Endothelial cell of umbilical vein (primary cell): ENCODE measurements around the gene DAP. TPM values are rescaled to one million over a fixed set of nuclear protein-coding genes. Genes with fewer than 3 reads are reported as not detected.
A peak's percentile ranks its signal among the peaks of the same experiment; 100 is the strongest.

Source experiments
- BruUV-seq: library from RNA; stranded (reverse); fragments of 400-500 nt; replicated peaks from 2 replicates; lab custom pipeline; 2021; lab: Mats Ljungman, UMichigan
- CTCF ChIA-PET: fragments of 300-600, 350-600 bp; sonication (Branson Sonifier 250); formaldehyde crosslinking; loops from one replicate; lab custom pipeline; 2021; ENCODE audit warnings: antibody characterized with exemption, inconsistent platforms; lab: Charles Lee
- POLR2A ChIA-PET: fragments of 300-600, 350-600 bp; sonication (Branson Sonifier 250); formaldehyde crosslinking; loops from one replicate; lab custom pipeline; 2021; ENCODE audit warnings: antibody characterized with exemption, inconsistent platforms; lab: Charles Lee
- DNase-seq: peaks from one replicate; pipeline ENCODE4 v3.0.0-alpha.2; 2011; ENCODE audit warnings: low read depth, low spot score
- FAIRE-seq: peaks from 2 replicates; lab custom pipeline; 2011; peaks lifted over from hg19 to GRCh38; lab: Jason Lieb, UNC
- H2AFZ ChIP-seq: 2 replicates; pipeline ENCODE4 v1.6.0; 2012; ENCODE audit warnings: low read depth, low read length, control low read depth, inconsistent platforms
- H3K27ac ChIP-seq: 2 replicates; pipeline ENCODE4 v1.5.1; 2011; ENCODE audit warnings: low read depth, mild to moderate bottlenecking, control low read depth, low read length, moderate library complexity; ENCODE audit not compliant: insufficient read depth
- H3K27me3 ChIP-seq, 2 experiments: 2 replicates each; pipeline versions ENCODE4 v1.6.0 to v1.6.1; 2011; ENCODE audit warnings: low read length in 2 of 2, mixed read lengths in 1 of 2; ENCODE audit not compliant: control insufficient read depth in 2 of 2, insufficient read depth in 2 of 2
- H3K36me3 ChIP-seq, 2 experiments: 2 replicates in 1 of 2; 3 replicates in 1 of 2; pipeline ENCODE4 v1.5.1; 2011; ENCODE audit warnings: low read length in 2 of 2, mild to moderate bottlenecking in 1 of 2, moderate library complexity in 1 of 2; ENCODE audit not compliant: control insufficient read depth in 2 of 2, insufficient read depth in 2 of 2; ENCODE audit errors: extremely low read depth in 1 of 2
- H3K4me1 ChIP-seq: 3 replicates; pipeline ENCODE4 v1.5.1; 2011; ENCODE audit warnings: mild to moderate bottlenecking, low read length; ENCODE audit not compliant: control insufficient read depth, insufficient read depth; ENCODE audit errors: extremely low read depth
- H3K4me2 ChIP-seq: 2 replicates; pipeline ENCODE4 v1.6.1; 2011; ENCODE audit warnings: low read length, control low read depth, mixed read lengths; ENCODE audit not compliant: insufficient read depth
- H3K4me3 ChIP-seq, 3 experiments: fragments of 200-600 bp in 1 of 3; sonication (generic), shearing (Covaris generic) in 1 of 3; replicated peaks in 1 of 3; 2 replicates each; pipeline ENCODE4 v1.5.1; 2011 to 2016; ENCODE audit warnings: control low read depth in 3 of 3, low read length in 3 of 3, mild to moderate bottlenecking in 2 of 3, inconsistent platforms in 1 of 3, low read depth in 1 of 3, moderate library complexity in 1 of 3; ENCODE audit not compliant: insufficient read depth in 1 of 3
- H3K79me2 ChIP-seq: 2 replicates; pipeline ENCODE4 v1.6.0; 2012; ENCODE audit warnings: low read length, inconsistent platforms; ENCODE audit not compliant: control insufficient read depth, insufficient read depth
- H3K9ac ChIP-seq: replicated peaks from 2 replicates; pipeline ENCODE3; 2011; ENCODE audit warnings: low read length, control low read depth; ENCODE audit not compliant: insufficient read depth; ENCODE audit errors: extremely low read depth
- H3K9me1 ChIP-seq: replicated peaks from 3 replicates; pipeline ENCODE4 v1.6.0; 2011; ENCODE audit warnings: mild to moderate bottlenecking, low read length; ENCODE audit not compliant: control insufficient read depth, insufficient read depth; ENCODE audit errors: extremely low read depth
- H3K9me3 ChIP-seq: replicated peaks from 2 replicates; pipeline ENCODE4 v1.5.1; 2012; ENCODE audit warnings: low read length, inconsistent platforms; ENCODE audit not compliant: control insufficient read depth, insufficient read depth
- H4K20me1 ChIP-seq: replicated peaks from 2 replicates; pipeline ENCODE3; 2011; ENCODE audit warnings: mild to moderate bottlenecking, low read length; ENCODE audit not compliant: control insufficient read depth, insufficient read depth; ENCODE audit errors: extremely low read depth
- EZH2 ChIP-seq: IDR thresholded peaks from 2 replicates; pipeline ENCODE4 v1.6.1; 2012; ENCODE audit warnings: borderline replicate concordance, low read depth, mild to moderate bottlenecking, moderate library complexity, low read length, inconsistent platforms; ENCODE audit not compliant: severe bottlenecking
- FOS ChIP-seq: IDR thresholded peaks from 2 replicates; pipeline ENCODE4 v1.6.1; 2011; ENCODE audit warnings: mild to moderate bottlenecking, low read length, moderate library complexity, borderline replicate concordance; ENCODE audit not compliant: insufficient read depth
- GATA2 ChIP-seq: IDR thresholded peaks from 2 replicates; pipeline ENCODE4 v1.7.0; 2011; ENCODE audit warnings: low read depth, mild to moderate bottlenecking, moderate library complexity, mixed read lengths, low read length; ENCODE audit not compliant: insufficient read length, insufficient read depth
- JUN ChIP-seq: IDR thresholded peaks from 2 replicates; pipeline ENCODE4 v1.6.1; 2011; ENCODE audit warnings: borderline replicate concordance, low read depth; ENCODE audit not compliant: insufficient read length, insufficient read depth
- MYC ChIP-seq: IDR thresholded peaks from one replicate; pipeline ENCODE4 v1.6.1; 2011; ENCODE audit warnings: mild to moderate bottlenecking, low read depth, low read length
- POLR2A ChIP-seq: IDR thresholded peaks from 2 replicates; pipeline ENCODE4 v1.6.1; 2012; ENCODE audit warnings: low read depth, mild to moderate bottlenecking, control low read depth, low read length
- POLR2AphosphoS5 ChIP-seq: IDR thresholded peaks from 2 replicates; pipeline ENCODE4 v1.6.1; 2012; ENCODE audit warnings: low read depth, mild to moderate bottlenecking, control low read depth, low read length, moderate library complexity; ENCODE audit not compliant: insufficient read depth
- dilution Hi-C: fragments of 300-500 bp; cut with MboI; formaldehyde crosslinking; loops from one replicate; pipeline ENCODE4 v1.15.0; 2019; ENCODE audit warnings: low sequenced_read_pairs; ENCODE audit not compliant: extremely low pct_ligation_motif_present
- intact Hi-C: fragments of 100-400 bp; cut with micrococcal nuclease; formaldehyde crosslinking; loops from one replicate; pipeline ENCODE4 v1.10.0; 2022
- polyA plus RNA-seq, 4 experiments: library from polyadenylated mRNA; depleted of rRNA in 3 of 4; stranded (reverse) in 3 of 4; unstranded in 1 of 4; fragments of >200 nt; gene quantifications; 2 replicates each; pipeline versions ENCODE4 v1.2.1 to v1.2.3, GENCODE V29; 2011 to 2012; ENCODE audit warnings: missing spikeins in 1 of 4
- total RNA-seq: library from RNA; stranded (reverse); gene quantifications from 2 replicates; pipeline ENCODE4 v1.2.3, GENCODE V29; 2021
- TF ChIP-seq, protein P1 (sequence below), 2 donors: IDR thresholded peaks; 1 replicate in 1 of 2; 2 replicates in 1 of 2; pipeline ENCODE4 v1.5.1; 2011; ENCODE audit warnings: low read length in 2 of 2, mild to moderate bottlenecking in 2 of 2, moderate library complexity in 2 of 2, control low read depth in 1 of 2, inconsistent platforms in 1 of 2, low read depth in 1 of 2; ENCODE audit not compliant: insufficient read depth in 1 of 2; ENCODE audit errors: extremely low read depth in 1 of 2
- TF ChIP-seq, protein P2 (sequence below): IDR thresholded peaks from 2 replicates; pipeline ENCODE4 v1.6.1; 2011; ENCODE audit not compliant: insufficient read depth, insufficient read length

Gene DAP
- total and polyA plus RNA-seq, 2 donors (not counting 3 experiments of a cell fraction or from before 2014, with no cell fraction given) = 79.8 to 188 TPM

DNA sequence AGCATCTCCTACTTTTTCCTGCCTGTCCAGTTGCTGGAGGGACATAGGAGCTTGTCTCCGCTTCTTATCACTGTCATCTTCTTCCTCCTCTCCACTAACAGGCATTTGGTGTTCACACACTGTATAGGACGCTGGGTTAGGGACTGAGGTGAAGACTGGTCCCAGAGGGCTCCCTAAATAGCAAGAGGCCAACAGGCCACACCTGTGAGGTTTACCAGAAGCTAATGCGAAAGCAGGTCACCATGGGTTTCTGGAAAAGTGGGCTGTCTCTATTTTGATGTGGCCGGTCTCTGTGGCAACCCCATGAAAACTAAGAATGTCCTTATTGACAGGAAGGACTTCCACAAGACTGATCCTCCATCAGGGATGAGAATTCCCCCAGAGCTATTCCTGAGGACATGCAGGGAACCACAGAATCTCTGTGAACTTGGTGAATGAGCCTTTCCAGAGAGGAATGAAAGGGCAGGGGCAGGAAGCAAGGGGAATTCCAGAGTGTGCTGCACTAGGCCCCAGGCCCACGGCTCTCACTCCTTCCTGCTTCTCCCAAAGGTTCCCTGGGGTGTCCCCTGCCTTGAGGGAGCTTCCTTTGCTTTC lies 61.7 kb downstream of the DAP start:
- H3K4me3 ChIP-seq = no peak overlapping the region
- H3K79me2 ChIP-seq = peaks cover 34% of the 10 kb centered on the region
- FAIRE-seq (no peak), DNase-seq (peak; percentile 41)
- H3K9me1 ChIP-seq = no peaks in the 10 kb centered on the region
- TF ChIP-seq GATA2 (no peak), POLR2A (no peak)
- CTCF ChIA-PET = interaction anchor here (1.0 to 1.9 kb wide), 3 partner anchors 26 to 76 kb away, joined by 3 to 6 read pairs (median 3); partner anchors contain the start of gene DAP
- no peak overlapping the region for H3K9ac ChIP-seq
- BruUV-seq = no TSS peak
- dilution Hi-C loops (no loop called here), intact Hi-C loops (loop anchor here (5.0 to 10.0 kb wide), 4 partner anchors 288 to 795 kb away; no protein-coding TSS in a partner anchor)
- H3K4me1 ChIP-seq = peaks cover 44% of the 10 kb centered on the region
- no peak overlapping the region for H3K27ac ChIP-seq
- H3K4me2 ChIP-seq = no peak overlapping the region
- H3K36me3 ChIP-seq = peaks cover 0 to 2% of the 10 kb centered on the region in 2 experiments
- H3K27me3 ChIP-seq = no peaks in the 10 kb centered on the region
- H3K9me3 ChIP-seq = no peaks in the 10 kb centered on the region
- no peaks in the 10 kb centered on the region for H4K20me1 ChIP-seq
- POLR2A ChIA-PET = interaction anchor here (1.3 kb wide), 1 partner anchor 25 kb away, joined by 3 read pairs; no protein-coding TSS in a partner anchor
- no peak overlapping the region for H2AFZ ChIP-seq

DNA sequence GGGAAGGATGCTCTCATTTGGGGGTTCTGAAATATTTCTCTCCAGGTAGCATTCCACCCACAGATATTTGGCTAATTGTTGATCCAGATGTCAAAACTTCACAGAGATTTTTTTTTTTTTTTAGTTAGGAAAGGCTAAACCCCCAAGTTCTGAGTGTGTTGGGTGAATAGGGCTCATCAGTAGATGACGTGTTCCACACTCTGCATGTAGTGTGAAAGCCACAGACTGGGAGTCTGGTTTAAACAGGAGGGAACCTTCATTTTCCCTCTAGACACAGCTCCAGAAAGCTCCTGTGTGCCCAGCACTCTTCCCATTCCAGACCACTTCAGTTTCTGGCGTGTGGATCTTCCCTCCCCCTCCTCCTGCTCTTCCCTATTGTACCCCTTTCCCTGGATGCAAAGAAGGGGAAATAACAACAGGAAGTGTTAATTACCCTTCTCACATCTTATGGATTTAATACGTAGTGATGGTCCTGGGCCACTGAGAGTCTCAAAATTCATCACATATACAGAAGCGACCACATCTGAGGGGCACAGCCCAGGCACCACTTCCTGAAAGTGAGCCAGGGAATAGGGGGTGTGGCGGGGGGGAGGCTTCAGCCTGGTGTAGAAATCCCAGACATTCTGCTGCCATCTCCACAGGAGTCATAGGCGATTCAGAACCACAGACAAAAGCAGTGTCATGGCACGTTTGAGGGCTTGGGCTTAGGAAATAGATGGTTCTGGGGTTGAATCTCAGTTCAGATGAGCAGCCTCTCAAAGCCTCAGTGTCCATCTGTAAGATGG lies 65.1 kb downstream of the DAP start:
- BruUV-seq = no TSS peak
- no peak for FAIRE-seq
- intact Hi-C loops = loop anchor here (2.0 to 10.0 kb wide), 7 partner anchors 65 to 799 kb away; partner anchors contain the start of gene DAP
- no peak overlapping the region for H2AFZ ChIP-seq
- peaks cover 0 to 2% of the 10 kb centered on the region in 2 experiments for H3K36me3 ChIP-seq
- peaks cover 39% of the 10 kb centered on the region for H3K79me2 ChIP-seq
- CTCF ChIA-PET = interaction anchor here (0.6 to 3.7 kb wide), 28 partner anchors 8 to 1328 kb away, joined by 3 to 38 read pairs (median 4); partner anchors contain the start of gene DAP
- dilution Hi-C loops = no loop called here
- H3K9me1 ChIP-seq = no peaks in the 10 kb centered on the region
- TF ChIP-seq MYC (no peak), FOS (no peak), JUN (no peak), POLR2AphosphoS5 (no peak), GATA2 (no peak), EZH2 (no peak)
- TF ChIP-seq, protein P1, sequence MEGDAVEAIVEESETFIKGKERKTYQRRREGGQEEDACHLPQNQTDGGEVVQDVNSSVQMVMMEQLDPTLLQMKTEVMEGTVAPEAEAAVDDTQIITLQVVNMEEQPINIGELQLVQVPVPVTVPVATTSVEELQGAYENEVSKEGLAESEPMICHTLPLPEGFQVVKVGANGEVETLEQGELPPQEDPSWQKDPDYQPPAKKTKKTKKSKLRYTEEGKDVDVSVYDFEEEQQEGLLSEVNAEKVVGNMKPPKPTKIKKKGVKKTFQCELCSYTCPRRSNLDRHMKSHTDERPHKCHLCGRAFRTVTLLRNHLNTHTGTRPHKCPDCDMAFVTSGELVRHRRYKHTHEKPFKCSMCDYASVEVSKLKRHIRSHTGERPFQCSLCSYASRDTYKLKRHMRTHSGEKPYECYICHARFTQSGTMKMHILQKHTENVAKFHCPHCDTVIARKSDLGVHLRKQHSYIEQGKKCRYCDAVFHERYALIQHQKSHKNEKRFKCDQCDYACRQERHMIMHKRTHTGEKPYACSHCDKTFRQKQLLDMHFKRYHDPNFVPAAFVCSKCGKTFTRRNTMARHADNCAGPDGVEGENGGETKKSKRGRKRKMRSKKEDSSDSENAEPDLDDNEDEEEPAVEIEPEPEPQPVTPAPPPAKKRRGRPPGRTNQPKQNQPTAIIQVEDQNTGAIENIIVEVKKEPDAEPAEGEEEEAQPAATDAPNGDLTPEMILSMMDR (IDR thresholded peaks at IDR 0.05; ENCODE audit: extremely low read depth in 1 of 2, insufficient read depth in 1 of 2, low read depth in 1 of 2, low read length in 2 of 2) = no peak
- TF ChIP-seq, protein P2, sequence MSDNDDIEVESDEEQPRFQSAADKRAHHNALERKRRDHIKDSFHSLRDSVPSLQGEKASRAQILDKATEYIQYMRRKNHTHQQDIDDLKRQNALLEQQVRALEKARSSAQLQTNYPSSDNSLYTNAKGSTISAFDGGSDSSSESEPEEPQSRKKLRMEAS = no peak
- H3K9ac ChIP-seq = no peak overlapping the region
- no peaks in the 10 kb centered on the region for H3K9me3 ChIP-seq
- POLR2A ChIA-PET = no interaction called here
- no peaks in the 10 kb centered on the region for H3K27me3 ChIP-seq
- H3K27ac ChIP-seq = no peak overlapping the region
- DNase-seq = no peak
- peaks cover 15% of the 10 kb centered on the region for H3K4me1 ChIP-seq
- H4K20me1 ChIP-seq = no peaks in the 10 kb centered on the region
- no peak overlapping the region for H3K4me3 ChIP-seq
- H3K4me2 ChIP-seq = no peak overlapping the region
